HEK293T (cell line): ENCODE results near the gene GCNT1.

Experiments
- BHLHE40 ChIP-seq: fragments of 450-650 bp; IDR thresholded peaks from 2 replicates; pipeline ENCODE4 v1.6.1; 2016; ENCODE audit warnings: mild to moderate bottlenecking, moderate library complexity, borderline replicate concordance
- ELF4 ChIP-seq: fragments of 450-650 bp; IDR thresholded peaks from 2 replicates; pipeline ENCODE4 v1.6.1; 2017; ENCODE audit warnings: antibody characterized with exemption
- LEF1 ChIP-seq: fragments of 450-650 bp; IDR thresholded peaks from 2 replicates; pipeline ENCODE4 v1.6.1; 2017; ENCODE audit warnings: mild to moderate bottlenecking, borderline replicate concordance
- NFRKB ChIP-seq: fragments of 450-650 bp; IDR thresholded peaks from 2 replicates; pipeline ENCODE4 v1.6.1; 2016; ENCODE audit warnings: mild to moderate bottlenecking, moderate library complexity
- SUZ12 ChIP-seq: fragments of 450-650 bp; IDR thresholded peaks from 2 replicates; pipeline ENCODE4 v1.6.1; 2016; ENCODE audit warnings: mild to moderate bottlenecking
- TARDBP ChIP-seq: fragments of 450-650 bp; IDR thresholded peaks from 2 replicates; pipeline ENCODE4 v1.6.1; 2016

DNA sequence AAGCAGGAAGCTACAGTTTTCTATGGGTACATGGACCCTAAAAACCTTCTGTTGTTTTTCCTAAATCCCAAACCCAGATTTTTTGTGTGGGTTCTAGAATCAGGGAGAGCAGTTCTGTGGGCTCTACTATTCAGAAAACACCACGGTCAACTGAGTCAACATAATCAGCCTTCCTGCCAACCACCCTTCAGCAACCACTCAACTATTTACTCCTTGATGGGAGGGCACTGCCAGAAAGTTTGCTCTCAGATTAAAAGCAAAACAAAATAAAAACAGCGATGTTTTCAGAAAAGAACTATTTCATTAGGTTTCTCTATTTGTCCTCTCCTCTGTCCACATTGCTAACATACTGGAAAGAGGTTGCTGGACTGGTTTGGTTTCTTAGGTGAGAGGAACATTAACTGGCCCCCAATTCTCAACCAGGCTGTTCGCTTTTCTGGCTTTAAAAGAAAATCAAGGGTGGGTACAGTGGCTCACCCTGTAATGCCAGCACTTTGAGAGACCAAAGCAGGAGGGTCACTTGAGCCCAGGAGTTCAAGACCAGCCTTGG lies 72.3 kb downstream of the GCNT1 start:
- TF ChIP-seq SUZ12 (no peak), TARDBP (no peak), ELF4 (no peak), LEF1 (no peak), BHLHE40 (no peak), NFRKB (no peak)
